NCI-H2107 treated with DMSO at 0.1 percent for 48 hours (cell line): Measurements from ENCODE around the gene ZNHIT2.
"Not testable (repeated sequence)": the region's sequence is repeated elsewhere in the genome, so short reads cannot be mapped to it uniquely, and the experiment has no call there.

Experiments
- DNase-seq: peaks from one replicate; lab custom pipeline; 2025; ENCODE audit not compliant: unreplicated experiment; lab: John Stamatoyannopoulos, UW

ZNHIT2 gene

GRCh38 chr11:65121447-65121864 is 4.0 kb upstream of the ZNHIT2 start:
- DNase-seq: no peak

DNA sequence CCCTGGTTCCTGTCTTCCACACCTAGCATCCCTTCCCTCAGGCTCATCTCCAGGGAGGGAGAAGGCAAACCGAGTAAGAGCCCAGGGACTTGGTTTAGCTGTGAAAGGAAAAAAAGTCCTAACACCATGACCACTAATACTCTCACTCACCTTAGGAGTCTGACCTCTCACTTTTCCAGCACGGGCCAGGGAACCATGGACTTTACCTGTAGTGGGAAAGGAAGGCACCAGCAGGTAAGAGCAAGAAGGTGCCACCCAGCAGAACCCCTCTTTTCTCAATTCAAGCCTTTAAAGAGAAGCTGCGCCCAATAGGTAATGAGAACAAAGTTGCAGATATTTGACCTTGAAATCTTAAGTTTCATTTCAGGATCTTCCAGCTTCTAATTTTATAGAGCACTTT is 3.3 kb upstream of the ZNHIT2 start:
- DNase-seq: no peak

DNA sequence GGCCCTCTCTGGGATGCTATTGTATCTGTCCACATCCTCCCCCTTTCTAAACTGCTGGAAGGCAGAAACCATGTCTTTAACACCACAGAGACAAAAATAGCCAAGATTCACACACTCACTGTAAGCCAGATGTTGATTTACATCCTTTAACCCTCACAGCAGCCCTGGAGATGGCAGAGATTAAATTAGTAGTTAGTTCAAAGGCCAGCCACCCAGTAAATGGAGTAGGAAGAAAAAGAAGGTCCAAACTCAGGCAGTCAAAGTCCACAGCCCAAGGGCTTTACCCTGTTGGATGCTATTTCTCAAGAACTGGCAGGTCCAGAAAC is 2.1 kb upstream of the ZNHIT2 start:
- no peak for DNase-seq

GRCh38 chr11:65118891-65119669 is 1.6 kb upstream of the ZNHIT2 start:
- not testable (repeated sequence) for DNase-seq

DNA sequence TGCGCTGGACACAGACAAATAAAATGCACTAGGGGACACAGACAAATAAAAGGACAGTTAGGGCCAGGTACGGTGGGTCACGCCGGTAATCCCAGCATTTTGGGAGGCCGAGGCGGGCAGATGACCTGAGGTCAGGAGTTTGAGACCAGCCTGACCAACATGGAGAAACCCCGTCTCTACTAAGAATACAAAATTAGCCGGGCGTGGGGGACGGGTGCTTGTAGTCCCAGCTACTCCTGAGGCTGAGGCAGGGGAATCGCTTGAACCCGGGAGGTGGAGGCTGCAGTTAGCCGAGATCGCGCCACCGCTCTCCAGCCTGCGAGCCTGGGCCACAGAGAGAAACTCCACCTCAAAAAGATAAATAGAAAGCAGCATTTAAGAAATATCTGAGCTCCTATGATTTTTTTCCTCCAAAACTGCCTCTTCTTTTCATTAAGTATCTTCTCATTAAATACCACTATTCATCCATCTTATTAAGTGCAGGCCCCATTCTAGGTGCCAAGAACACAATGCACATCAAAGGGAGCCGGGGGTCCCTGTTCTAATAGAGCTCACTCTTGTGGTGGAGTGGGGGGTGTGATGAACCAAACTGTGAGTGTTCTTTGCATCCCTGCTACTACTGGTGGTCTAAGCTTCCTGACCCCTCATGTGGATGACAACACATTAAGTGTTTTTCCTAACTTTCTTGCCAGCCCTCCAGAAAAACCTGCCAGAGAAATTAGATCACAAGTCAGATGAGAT is 766 bp upstream of the ZNHIT2 start:
- DNase-seq: no peak

DNA sequence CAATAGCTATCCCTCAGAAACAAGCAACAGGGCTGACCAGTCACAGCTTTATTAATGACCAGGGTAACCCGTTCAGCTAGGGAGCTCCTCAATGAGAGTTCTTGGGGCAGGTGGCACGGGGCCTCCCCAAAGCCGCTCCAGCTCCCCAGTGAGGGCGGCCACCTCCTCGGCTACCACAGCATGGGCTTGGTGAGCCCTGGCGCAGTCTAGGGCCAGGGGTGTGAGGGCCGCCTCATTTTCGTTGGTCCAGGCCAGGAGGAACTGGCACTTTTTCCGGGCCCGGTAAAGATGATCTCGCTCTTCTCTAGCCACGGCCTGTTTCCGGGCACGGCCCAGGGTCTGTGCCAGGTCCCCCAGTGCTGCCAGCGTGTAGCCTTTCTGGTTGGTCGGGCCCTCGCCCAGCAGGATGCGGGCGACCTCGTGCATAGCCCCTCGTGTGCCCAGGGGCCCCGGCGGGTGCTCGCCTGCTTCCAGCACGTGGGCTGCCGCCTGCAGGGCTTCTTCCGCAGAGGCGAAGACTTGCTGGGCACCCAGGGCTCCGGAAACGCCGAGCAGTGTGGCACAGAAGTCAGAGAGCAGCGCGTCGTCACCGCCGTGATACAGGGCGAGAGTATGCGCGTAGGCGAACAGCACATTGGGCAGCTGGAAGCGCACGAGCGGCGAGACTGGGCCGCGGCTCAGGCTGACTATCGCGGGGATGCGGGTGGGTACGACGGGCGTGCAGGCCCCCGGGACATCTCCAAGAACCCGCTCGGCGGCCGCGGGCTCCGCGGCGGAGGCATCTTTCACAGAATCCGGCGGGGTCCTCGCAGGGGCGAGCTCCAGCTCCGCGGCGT is 913 bp downstream of the ZNHIT2 start:
- DNase-seq: no peak

- DNase-seq: no peak
These were observed 2.0 kb downstream of the ZNHIT2 start for GRCh38 chr11:65115361-65116082.

GRCh38 chr11:65114538-65115171 is 2.8 kb downstream of the ZNHIT2 start:
- DNase-seq: no peak

- DNase-seq: no peak
These were observed 3.7 kb downstream of the ZNHIT2 start for GRCh38 chr11:65113839-65114238.

DNA sequence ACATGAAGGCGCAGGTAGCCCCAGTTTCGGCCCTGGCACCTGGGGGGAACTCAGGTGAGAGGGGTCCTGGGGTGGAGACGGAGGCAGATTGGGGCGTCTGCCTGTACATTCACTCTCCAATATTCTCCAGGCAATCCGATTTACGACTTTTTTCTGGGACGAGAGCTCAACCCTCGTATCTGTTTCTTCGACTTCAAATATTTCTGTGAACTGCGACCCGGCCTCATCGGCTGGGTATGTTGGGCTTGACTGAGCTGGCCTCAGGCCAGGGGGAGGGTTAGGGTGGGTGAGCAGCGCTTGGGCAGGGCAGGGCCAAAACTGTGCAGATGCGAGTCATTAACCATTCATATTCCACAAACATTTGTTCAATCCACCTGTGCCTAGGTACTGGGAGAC is 4.1 kb downstream of the ZNHIT2 start:
- DNase-seq: no peak

DNA sequence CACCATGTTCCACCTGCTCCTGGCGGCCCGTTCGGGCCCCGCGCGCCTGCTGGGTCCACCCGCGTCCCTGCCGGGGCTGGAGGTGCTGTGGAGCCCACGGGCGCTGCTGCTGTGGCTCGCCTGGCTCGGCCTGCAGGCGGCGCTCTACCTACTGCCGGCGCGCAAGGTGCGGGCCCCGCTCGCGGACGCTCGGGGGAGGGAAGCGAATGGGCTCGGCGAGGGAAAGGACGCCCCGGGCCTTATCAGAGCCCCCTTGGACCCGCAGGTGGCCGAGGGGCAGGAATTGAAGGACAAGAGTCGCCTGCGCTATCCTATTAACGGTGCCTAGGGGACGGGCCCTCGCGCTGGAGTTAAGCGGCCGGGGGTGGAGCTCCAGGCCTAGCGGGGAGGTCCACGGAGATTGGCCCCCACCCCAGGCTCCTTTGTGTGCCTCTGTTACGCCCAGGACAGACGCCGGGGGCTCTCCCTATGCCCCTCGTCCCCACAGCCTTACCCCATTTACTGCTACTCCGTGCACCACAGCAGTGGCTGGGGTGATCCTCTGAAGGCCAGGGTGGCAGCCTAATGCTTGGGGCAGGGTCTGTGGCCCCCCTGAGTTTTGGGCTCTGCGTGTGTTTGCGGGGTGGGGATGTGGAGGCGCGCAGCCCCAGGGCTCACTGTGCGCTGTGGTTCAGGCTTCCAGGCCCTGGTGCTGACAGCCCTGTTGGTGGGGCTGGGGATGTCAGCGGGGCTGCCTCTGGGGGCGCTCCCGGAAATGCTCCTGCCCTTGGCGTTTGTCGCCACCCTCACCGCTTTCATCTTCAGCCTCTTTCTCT is 4.7 kb downstream of the ZNHIT2 start:
- no peak for DNase-seq

DNA sequence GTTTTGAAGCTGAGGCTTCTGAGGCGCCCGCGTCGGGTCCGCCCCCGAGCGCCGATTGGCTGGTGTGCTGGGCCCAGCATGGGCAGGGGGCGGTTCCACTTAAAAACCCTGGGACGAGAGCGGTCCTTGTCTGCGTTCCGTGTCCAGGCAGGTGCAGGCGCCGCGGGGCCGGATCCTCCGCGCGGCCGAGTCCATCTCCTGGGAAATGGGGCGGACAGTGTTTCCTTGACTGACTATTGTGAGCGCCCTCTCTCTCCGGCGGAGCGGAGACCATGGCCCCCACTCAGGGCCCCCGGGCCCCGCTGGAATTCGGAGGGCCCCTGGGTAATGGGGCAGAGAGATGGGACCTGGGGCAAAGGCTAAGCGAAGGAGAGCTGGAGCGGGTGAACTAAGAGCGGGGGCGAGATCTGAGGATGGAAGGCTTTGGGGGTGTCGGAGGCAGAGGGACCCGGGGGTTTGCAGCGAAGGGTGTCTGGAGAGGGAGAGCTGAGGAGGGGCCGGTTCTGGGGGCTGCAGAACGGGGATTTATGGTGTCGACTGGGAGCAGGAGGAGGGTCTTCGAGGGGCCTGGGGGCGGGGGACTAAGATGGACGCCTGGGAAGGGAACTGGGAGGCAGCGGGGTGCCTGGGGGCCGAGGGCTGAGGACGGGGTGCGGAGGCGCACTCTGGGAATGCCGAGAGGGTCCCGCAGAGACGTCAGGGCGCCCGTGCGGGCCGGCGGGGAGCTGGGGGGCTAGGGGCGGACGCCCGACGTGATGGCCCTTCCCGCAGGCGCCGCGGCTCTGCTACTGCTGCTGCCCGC is 5.6 kb downstream of the ZNHIT2 start, which contains the start of gene TM7SF2:
Gene TM7SF2 (plus strand): TSS at position 129 of the 802 bp plus-strand sequence. CDS start 144 bp downstream, at position 273.
- DNase-seq: peak; percentile 80

DNA sequence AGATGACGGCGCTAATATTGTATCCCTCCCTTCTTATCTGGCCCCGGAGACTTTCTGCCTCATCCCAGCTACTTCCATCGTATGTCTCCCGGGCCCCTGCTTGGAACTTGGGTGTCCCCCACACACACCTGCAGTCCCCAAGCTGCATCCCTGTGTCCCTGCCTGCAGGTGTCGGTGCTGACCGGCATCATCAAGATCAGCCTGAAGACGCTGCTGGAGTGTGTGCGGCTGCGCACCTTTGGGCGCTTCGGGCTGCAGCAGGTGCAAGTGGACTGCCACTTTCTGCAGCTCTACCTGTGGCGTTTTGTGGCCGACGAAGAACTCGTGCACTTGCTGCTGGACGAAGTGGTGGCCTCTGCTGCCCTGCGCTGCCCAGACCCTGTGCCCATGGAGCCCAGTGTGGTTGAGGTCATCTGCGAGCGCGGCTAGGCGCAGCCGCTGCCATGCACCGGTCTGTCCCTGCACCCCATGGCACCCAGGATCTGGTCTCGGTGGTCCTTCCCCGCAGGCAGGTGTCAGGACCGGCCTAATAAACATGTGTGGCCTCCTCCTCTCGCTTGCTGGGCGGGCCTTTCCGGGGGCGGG is 6.2 kb downstream of the ZNHIT2 start:
- no peak for DNase-seq

DNA sequence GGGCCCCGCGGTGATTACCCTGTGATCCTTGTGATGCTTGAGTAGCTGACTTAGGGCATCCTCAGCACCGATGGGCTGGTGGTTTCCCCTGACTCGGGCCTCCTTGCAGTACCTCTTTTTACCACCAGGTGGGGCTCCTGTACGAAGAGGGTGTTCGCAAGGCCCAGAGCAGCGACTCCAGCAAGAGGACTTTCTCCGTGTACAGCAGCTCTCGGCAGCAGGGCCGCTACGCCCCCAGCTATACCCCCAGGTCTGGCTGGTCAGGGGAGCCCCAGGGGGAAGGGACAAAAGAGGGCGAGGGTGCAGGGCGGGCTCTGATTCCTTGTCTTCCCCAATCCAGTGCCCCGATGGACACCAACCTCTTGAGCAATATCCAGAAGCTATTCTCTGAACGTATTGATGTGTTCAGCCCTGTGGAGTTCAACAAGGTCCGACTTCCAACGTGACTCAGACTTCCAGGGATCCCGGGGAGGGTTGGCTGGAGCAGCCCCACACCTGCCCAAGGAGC is 7.1 kb downstream of the ZNHIT2 start:
- peak; percentile 67 for DNase-seq

DNA sequence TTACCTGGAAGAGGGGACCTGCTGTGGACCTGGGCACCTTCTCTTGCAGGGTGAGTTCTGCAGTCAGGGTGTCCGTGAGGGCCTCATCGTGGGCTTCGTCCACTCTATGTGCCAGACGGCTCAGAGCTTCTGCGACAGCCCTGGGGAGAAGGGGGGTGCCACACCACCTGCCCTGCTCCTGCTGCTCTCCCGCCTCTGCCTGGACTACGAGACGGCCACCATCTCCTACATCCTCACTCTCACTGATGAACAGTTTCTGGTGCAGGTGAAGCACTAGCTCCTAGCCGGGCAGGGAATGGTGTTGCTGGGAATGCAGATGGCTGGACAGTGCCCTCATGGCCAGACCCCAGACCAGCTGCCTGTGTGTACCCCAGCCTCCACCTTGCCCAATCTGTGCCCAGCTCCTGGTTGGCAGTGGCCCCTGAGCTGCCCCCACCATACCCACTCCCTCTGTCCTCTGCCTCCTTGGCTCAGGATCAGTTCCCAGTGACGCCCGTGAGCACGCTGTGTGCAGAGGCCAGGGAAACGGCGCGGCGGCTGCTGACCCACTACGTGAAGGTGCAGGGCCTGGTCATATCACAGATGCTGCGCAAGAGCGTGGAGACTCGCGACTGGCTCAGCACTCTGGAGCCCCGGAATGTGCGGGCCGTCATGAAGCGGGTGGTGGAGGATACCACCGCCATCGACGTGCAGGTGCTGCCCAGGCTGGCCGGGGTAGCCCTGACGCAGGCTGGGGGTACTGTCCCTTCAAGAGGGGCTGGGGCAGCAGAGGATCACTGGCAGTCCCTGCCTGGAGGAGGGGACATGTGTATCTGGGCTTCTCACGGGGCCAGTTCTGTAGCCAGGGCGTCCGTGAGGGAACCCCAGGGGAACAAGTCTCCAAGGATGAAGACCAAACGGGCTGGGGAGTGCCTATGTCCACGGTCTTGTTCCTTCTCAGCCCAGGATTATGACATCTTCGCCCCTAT is 8.0 kb downstream of the ZNHIT2 start:
- DNase-seq: no peak

- no peak for DNase-seq
These were observed 8.9 kb downstream of the ZNHIT2 start for GRCh38 chr11:65108469-65109123.
